Measurements from ENCODE around the gene RMND1. TPM values are rescaled to one million over a fixed set of nuclear protein-coding genes. Genes with fewer than 3 reads are reported as not detected.
A peak's percentile ranks its signal among the peaks of the same experiment; 100 is the strongest.
"Not testable (repeated sequence)": the region's sequence is repeated elsewhere in the genome, so short reads cannot be mapped to it uniquely, and the experiment has no call there.

Gene RMND1, protein sequence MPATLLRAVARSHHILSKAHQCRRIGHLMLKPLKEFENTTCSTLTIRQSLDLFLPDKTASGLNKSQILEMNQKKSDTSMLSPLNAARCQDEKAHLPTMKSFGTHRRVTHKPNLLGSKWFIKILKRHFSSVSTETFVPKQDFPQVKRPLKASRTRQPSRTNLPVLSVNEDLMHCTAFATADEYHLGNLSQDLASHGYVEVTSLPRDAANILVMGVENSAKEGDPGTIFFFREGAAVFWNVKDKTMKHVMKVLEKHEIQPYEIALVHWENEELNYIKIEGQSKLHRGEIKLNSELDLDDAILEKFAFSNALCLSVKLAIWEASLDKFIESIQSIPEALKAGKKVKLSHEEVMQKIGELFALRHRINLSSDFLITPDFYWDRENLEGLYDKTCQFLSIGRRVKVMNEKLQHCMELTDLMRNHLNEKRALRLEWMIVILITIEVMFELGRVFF
- 18.6 and 26.9 TPM in 2 replicates for total RNA-seq

- peak; percentile 100 for DNase-seq (ENCODE audit: low read depth, low spot score)
These were observed at the start of gene RMND1 for GRCh38 chr6:151451950-151452749. Gene RMND1 (minus strand): TSS chr6:151452126. CDS start chr6:151445811, 6,315 bp downstream.

- no peak for DNase-seq (ENCODE audit: low read depth, low spot score)
These were observed 47.6 kb upstream of the RMND1 start for GRCh38 chr6:151499551-151499950.

- no peak for DNase-seq (ENCODE audit: low read depth, low spot score)
These were observed 46.4 kb upstream of the RMND1 start for GRCh38 chr6:151498327-151498726.

DNA sequence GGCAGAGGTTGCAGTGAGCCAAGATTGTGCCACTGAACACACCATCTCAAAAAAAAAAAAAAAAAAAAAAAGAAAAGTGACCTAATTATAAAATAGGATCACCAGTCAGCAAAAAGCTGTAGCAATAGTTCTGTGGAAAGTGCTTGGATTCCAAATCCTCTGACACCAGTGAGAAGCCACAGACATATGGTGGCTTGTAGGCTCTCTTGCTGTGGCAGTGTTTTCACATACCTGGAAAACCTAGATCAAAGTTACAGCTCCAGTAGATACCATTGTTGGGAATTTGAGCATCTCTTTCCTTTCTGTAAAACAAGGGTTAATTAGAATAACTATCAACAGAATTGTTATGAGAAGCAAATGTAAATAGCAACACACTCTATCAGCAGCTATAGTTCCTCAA lies 46.0 kb upstream of the RMND1 start:
- DNase-seq (ENCODE audit: low read depth, low spot score): no peak

GRCh38 chr6:151495380-151495779 lies 43.5 kb upstream of the RMND1 start:
- no peak for DNase-seq (ENCODE audit: low read depth, low spot score)

DNA sequence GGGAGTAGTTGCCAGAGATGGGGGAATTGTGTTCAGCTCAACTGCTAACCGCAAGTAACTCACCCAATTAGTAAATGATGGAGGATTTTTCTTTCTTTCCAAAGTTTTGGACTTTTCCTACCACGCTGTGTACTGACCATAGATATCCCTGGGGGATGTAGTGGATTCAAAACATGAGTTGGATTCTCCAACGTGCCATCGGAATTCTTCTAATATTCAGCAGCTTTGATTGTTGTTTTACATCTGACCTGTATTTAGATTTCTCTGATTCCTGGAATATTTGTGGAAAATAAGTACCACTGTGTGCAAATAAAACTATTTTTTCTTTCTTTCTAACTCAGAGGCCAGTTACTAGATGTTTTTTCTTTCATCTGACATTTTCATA lies 43.0 kb upstream of the RMND1 start:
- no peak for DNase-seq (ENCODE audit: low read depth, low spot score)

GRCh38 chr6:151494235-151494935 lies 42.5 kb upstream of the RMND1 start:
- no peak for DNase-seq (ENCODE audit: low read depth, low spot score)

GRCh38 chr6:151493804-151494234 lies 41.9 kb upstream of the RMND1 start, which contains the start of gene CCDC170:
Gene CCDC170 (plus strand): TSS chr6:151494017. CDS start chr6:151494129, 112 bp downstream.
- DNase-seq (ENCODE audit: low read depth, low spot score): no peak

DNA sequence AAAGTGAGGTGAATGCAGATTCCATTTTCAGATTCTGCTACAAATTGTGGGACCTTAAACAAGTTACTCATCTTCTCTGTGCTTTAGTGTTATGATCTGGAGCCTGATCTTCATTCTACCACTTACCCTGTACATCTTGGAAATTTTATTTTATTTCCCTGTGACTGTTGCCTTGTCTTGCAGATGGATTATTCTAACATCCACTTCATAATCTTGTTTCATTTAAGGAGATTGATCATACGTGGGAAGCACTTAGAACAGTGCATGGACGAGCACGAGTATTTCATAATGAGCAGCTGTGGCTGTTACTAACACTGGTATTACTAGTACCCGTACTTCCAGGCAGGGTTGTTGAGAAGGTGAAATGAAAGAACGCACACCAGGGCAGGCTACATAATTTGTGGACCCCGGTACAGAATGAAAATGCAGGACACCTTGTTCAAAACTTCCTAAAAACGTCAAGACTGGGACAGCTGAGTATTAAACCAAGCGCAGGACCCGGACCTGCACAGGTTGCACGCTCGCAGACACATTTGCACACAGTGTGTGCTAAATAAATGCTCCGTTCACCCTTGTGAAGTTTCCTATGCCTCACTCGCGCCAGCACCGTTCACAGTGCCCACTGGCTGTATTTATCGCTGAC lies 41.4 kb upstream of the RMND1 start:
- no peak for DNase-seq (ENCODE audit: low read depth, low spot score)

GRCh38 chr6:151490996-151491395 lies 39.1 kb upstream of the RMND1 start:
- DNase-seq (ENCODE audit: low read depth, low spot score): no peak

DNA sequence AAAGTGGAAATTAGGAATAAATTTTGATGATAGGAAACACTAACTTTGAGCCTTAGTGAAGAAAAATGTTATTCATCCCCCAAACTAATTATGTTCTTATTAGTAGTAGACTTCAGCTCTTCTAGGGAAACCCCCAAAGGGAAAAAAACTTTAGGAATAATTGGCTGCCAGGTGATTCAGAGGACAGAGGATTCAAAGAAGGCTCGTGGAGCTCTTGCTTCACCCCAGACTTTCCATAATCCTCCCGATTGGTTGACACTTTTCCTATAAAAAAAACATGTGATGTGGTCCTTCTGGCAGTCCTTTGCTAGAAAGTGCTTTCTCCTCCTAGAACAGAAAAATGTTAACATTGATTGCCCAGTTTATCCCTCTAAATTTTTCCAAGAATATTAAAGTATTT lies 36.3 kb upstream of the RMND1 start:
- DNase-seq (ENCODE audit: low read depth, low spot score): no peak

GRCh38 chr6:151483994-151484393 lies 32.1 kb upstream of the RMND1 start:
- no peak for DNase-seq (ENCODE audit: low read depth, low spot score)

DNA sequence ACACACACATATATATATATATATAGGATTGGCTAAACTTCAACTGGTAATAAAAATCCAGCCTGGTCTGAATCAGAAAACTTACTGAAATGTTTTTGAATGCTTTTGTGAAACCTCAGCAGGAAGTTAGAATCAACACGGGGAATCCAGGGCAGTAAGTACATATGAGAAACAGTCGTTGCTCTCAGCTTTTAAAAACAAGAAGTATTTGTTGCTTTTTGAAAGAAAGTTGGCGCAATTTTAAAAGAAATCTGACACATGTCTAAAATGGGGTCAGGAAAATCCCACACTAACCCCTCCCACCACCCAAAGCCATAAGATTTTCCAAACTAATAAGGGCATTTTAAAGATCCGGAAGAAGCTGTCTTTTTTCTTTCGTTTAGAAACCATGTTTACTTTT lies 30.4 kb upstream of the RMND1 start:
- no peak for DNase-seq (ENCODE audit: low read depth, low spot score)

DNA sequence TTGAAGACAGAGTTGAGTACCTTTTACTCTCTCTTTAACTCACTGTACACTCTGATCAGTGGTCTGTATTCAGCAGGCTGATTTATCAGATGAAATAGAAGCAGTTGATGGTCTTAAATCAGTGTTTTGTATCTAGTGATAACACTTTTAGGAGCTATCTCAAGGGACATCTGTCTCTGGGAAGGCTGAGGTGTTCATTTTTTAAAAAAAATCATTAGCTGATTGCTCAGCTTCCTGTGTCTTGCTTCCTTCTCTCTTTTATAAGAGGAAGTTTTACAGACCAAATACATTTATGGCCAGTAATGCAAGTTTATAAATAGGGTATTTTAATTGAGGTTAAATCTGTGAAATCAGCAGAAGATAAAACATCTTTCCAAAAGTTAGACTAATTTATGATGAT lies 29.9 kb upstream of the RMND1 start:
- DNase-seq (ENCODE audit: low read depth, low spot score): no peak

DNA sequence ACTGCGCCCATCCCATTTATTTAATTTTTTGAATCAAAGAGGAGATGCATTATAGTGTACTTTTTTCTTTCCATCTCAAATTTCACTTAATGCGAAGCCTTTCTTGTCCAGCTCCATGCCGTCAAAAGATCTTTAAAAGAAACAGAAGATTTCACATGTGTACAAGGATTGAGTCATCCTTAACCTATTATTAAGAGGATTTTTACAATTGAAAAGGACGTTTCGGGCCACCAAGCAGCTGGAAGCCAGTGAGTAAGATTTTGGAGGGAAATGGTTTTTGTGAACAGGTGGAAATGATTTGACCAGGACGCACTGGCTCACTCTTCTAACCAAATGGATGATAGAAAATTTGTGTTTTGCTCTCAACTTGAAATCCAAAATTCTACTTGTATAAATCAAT lies 26.7 kb upstream of the RMND1 start:
- DNase-seq (ENCODE audit: low read depth, low spot score): no peak

DNA sequence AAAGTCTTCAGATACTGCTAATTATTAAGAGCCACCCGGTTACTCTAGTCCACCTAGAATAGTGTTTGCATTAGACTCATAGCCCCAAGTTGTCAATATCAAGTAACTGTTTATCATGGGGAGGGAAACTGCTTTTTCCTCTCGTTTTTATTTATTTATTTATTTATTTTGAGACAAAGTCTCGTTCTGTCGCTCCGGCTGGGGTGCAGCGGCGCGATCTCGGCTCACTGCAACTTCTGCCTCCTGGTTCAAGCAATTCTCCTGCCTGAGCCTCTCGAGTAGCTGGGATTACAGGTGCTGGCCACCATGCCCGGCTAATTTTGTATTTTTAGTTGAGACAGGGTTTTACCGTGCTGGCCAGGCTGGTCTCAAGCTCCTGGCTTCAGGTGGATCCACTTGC lies 25.8 kb upstream of the RMND1 start:
- no peak for DNase-seq (ENCODE audit: low read depth, low spot score)

DNA sequence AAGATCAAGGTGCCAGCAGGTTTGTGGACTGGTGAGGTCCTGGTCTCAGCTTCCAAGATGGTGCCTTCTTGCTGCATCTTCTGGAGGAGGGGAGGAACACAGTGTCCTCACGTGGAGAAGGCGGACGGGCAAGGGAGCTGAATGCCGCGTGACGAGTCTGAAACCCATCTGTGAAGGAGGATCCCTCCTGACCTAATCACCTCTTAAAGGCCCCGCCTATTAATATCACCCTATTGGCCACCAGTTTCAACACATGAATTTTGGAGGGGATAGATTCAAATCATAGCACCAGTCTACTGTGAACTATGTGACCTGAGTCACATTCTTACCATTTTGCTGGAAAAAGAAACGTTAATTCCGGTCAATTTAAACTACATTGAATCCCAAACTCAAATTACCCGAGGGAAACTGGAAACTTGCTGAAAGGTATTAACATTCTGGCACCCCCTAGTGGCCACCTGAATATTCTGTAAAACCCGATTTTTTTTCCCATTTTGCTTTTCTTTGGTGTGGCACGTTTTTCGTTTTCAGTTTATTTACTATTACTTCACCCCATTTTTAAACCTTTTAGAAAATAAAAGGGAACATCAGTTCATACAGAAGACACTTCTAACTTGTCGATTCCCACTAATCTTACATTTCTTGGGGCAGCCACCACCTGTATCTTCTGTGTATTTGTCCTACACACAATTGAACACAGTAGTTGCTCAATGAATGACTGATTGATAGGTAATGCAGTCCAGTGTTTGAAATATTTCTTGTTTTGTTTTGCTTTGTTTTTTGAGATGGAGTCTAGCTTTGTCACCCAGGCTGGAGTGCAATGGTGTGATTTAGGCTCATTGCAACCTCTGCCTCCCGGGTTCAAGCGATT lies 24.0 kb upstream of the RMND1 start:
- DNase-seq (ENCODE audit: low read depth, low spot score): no peak

- DNase-seq (ENCODE audit: low read depth, low spot score): no peak
These were observed 12.8 kb upstream of the RMND1 start for GRCh38 chr6:151464702-151465101.

GRCh38 chr6:151461673-151462072 lies 9.7 kb upstream of the RMND1 start:
- DNase-seq (ENCODE audit: low read depth, low spot score): no peak

- DNase-seq (ENCODE audit: low read depth, low spot score): not testable (repeated sequence)
These were observed 3.9 kb upstream of the RMND1 start for GRCh38 chr6:151455751-151456398.
